ENCODE data around the gene GABRB1.

GABRB1 gene

DNA sequence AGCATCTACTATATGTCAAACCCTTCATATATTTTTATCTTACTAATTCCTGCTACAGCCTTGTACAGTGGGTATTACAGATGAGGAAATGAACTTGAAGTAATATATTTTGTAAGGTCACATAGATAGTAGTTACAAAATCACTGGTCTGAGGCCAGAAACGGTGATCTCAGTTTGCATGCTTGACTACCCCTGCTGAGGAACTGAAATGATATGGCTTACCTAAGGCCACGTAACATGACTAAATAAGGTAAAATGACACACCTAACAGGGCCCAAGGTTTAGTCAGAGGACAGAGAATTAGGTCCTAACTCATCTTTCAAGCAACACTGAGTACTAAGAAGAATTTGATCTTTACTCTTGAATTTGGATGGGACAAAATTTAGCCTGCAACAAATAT lies 433.6 kb downstream of the GABRB1 start:
- Histone ChIP-seq H3K27ac (ENCODE audit: low read length) (no peak overlapping the region), H3K79me2 (ENCODE audit: low read length) (peaks cover 6% of the 10 kb centered on the region; the same call in 1 of the 2 replicates), H3K36me3 (replicated peaks; ENCODE audit: insufficient read depth, low read length) (no peaks in the 10 kb centered on the region), H3K27me3 (replicated peaks; ENCODE audit: insufficient read depth, low read length) (no peaks in the 10 kb centered on the region), H3K4me1 (ENCODE audit: low read length) (peaks cover 6% of the 10 kb centered on the region; the same call in 1 of the 2 replicates), H3K4me2 (ENCODE audit: low read depth, low read length) (no peak overlapping the region), H3K9ac (ENCODE audit: low read length) (no peak overlapping the region), H3K4me3 (ENCODE audit: low read length) (no peak overlapping the region), H4K20me1 (ENCODE audit: insufficient read depth, low read length) (no peaks in the 10 kb centered on the region), H3F3A (ENCODE audit: insufficient read depth, low read length) (peaks cover 6% of the 10 kb centered on the region), H3K9me3 (replicated peaks; ENCODE audit: insufficient read depth, low read length) (no peaks in the 10 kb centered on the region), H3K9me2 (replicated peaks; ENCODE audit: insufficient read depth, low read length) (no peaks in the 10 kb centered on the region), H2AFZ (ENCODE audit: low read length) (no peak overlapping the region)
- DNase-seq = no peak
- TF ChIP-seq EZH2phosphoT487 (IDR thresholded peaks at IDR 0.05; ENCODE audit: low read length) = no peak
- no peak for TF ChIP-seq EZH2 (optimal IDR thresholded peaks at IDR 0.05; ENCODE audit: low read depth, low read length)
- TF ChIP-seq, protein P1, sequence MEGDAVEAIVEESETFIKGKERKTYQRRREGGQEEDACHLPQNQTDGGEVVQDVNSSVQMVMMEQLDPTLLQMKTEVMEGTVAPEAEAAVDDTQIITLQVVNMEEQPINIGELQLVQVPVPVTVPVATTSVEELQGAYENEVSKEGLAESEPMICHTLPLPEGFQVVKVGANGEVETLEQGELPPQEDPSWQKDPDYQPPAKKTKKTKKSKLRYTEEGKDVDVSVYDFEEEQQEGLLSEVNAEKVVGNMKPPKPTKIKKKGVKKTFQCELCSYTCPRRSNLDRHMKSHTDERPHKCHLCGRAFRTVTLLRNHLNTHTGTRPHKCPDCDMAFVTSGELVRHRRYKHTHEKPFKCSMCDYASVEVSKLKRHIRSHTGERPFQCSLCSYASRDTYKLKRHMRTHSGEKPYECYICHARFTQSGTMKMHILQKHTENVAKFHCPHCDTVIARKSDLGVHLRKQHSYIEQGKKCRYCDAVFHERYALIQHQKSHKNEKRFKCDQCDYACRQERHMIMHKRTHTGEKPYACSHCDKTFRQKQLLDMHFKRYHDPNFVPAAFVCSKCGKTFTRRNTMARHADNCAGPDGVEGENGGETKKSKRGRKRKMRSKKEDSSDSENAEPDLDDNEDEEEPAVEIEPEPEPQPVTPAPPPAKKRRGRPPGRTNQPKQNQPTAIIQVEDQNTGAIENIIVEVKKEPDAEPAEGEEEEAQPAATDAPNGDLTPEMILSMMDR (IDR thresholded peaks at IDR 0.05; ENCODE audit: low read length) = no peak

DNA sequence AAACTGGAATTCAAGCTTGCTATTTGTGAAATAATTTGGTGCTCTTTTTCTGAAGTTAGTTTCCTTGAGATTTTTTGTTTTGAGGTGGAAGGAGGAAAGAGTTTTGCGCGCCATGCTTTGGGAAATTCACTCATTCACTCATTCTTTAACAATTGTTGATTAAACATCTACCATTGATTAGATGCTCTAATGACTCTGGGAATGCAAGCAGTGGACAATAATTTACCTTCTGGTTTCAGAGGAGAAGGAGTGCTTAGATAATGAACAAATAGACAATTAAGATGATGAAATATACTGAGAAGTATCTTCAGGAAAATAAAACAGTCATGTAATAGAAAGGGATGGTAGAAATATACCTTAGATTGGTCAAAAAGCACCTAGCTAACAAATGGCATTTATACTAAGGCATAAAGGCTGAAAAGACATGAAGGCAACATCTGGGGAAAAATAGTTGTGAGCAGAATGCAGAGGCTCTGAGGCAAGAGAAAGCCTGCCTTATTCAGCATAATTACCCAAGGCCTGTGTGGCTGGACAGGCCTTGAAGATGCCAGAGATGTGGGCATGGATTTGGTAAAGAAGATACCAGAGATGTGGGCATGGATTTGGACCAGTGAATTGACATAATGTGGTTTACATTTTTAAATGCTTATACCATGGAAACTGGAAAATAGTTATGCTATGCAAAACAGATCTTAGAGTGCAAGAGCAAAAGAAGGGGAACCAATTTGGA lies 434.9 kb downstream of the GABRB1 start:
- H3K27ac ChIP-seq (ENCODE audit: low read length) = no peak overlapping the region
- no peaks in the 10 kb centered on the region for H3K36me3 ChIP-seq (replicated peaks; ENCODE audit: insufficient read depth, low read length)
- H2AFZ ChIP-seq (ENCODE audit: low read length) = no peak overlapping the region
- no peaks in the 10 kb centered on the region for H4K20me1 ChIP-seq (ENCODE audit: insufficient read depth, low read length)
- H3K9ac ChIP-seq (ENCODE audit: low read length) = no peak overlapping the region
- DNase-seq = no peak
- H3K9me3 ChIP-seq (replicated peaks; ENCODE audit: insufficient read depth, low read length) = no peaks in the 10 kb centered on the region
- no peak overlapping the region for H3K4me2 ChIP-seq (ENCODE audit: low read depth, low read length)
- H3F3A ChIP-seq (ENCODE audit: insufficient read depth, low read length) = peaks cover 6% of the 10 kb centered on the region
- no peak overlapping the region for H3K4me3 ChIP-seq (ENCODE audit: low read length)
- no peaks in the 10 kb centered on the region for H3K27me3 ChIP-seq (replicated peaks; ENCODE audit: insufficient read depth, low read length)
- H3K79me2 ChIP-seq (ENCODE audit: low read length) = peaks cover 6% of the 10 kb centered on the region; the same call in 1 of the 2 replicates
- peaks cover 6% of the 10 kb centered on the region; the same call in 1 of the 2 replicates for H3K4me1 ChIP-seq (ENCODE audit: low read length)
- H3K9me2 ChIP-seq (replicated peaks; ENCODE audit: insufficient read depth, low read length) = no peaks in the 10 kb centered on the region
- TF ChIP-seq EZH2 (optimal IDR thresholded peaks at IDR 0.05; ENCODE audit: low read depth, low read length) (no peak), EZH2phosphoT487 (IDR thresholded peaks at IDR 0.05; ENCODE audit: low read length) (no peak)
- TF ChIP-seq, protein P1 (IDR thresholded peaks at IDR 0.05; ENCODE audit: low read length) = no peak

DNA sequence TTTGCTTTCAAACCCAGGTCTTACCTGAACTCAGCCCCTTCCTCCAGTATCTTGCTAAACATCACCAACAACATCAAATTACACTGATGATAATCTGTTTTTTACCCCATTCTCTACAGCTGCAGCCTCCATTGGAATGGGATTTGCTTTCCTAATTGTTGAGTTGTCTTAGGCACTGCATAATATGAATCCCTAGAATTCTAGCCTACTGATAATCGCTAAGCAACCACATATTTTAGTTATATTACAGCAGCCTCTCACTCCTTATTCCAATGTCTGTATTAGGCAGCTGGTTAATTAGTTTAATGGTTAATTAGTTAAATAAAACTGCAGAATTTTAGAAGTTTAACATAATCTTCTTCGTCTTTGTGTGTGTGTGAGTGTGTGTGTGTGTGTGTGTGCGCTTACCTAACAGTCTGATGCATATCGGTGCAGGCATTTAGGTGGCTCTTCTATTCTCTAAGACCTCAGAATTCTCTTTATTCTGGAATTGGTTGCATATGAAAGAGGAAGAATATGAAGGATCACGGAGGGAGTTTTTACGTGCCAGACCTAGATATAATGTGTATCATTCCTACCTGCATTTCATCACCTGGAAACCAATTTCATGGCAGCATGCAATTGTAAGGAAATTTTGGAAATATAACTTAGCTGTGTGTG lies 437.5 kb downstream of the GABRB1 start:
- Histone ChIP-seq H3K4me2 (ENCODE audit: low read depth, low read length) (no peak overlapping the region), H2AFZ (ENCODE audit: low read length) (no peak overlapping the region), H3K79me2 (ENCODE audit: low read length) (no peaks in the 10 kb centered on the region), H4K20me1 (ENCODE audit: insufficient read depth, low read length) (no peaks in the 10 kb centered on the region), H3K9ac (ENCODE audit: low read length) (no peak overlapping the region), H3K36me3 (replicated peaks; ENCODE audit: insufficient read depth, low read length) (no peaks in the 10 kb centered on the region), H3K4me3 (ENCODE audit: low read length) (no peak overlapping the region), H3F3A (ENCODE audit: insufficient read depth, low read length) (no peaks in the 10 kb centered on the region), H3K9me2 (replicated peaks; ENCODE audit: insufficient read depth, low read length) (no peaks in the 10 kb centered on the region), H3K4me1 (ENCODE audit: low read length) (no peaks in the 10 kb centered on the region), H3K27ac (ENCODE audit: low read length) (no peak overlapping the region), H3K9me3 (replicated peaks; ENCODE audit: insufficient read depth, low read length) (no peaks in the 10 kb centered on the region), H3K27me3 (replicated peaks; ENCODE audit: insufficient read depth, low read length) (no peaks in the 10 kb centered on the region)
- TF ChIP-seq EZH2phosphoT487 (IDR thresholded peaks at IDR 0.05; ENCODE audit: low read length) (no peak), EZH2 (optimal IDR thresholded peaks at IDR 0.05; ENCODE audit: low read depth, low read length) (no peak)
- TF ChIP-seq, protein P1 (IDR thresholded peaks at IDR 0.05; ENCODE audit: low read length) = no peak
- no peak for DNase-seq
